ENCODE measurements around the gene DNER.

Gene DNER

GRCh38 chr2:229672021-229672420 lies 42.3 kb downstream of the DNER start:
- ChIA-PET CTCF (no interaction called here), POLR2A (no interaction called here)
- Histone ChIP-seq H3K36me3 (ENCODE audit: control insufficient read depth in 4 of 4, insufficient read depth in 4 of 4, low read length in 3 of 4) (no peaks in the 10 kb centered on the region), H3K4me1 (ENCODE audit: control extremely low read depth in 1 of 4, control insufficient read depth in 4 of 4, insufficient read depth in 4 of 4, low read length in 3 of 4) (no peaks in the 10 kb centered on the region), H3K27me3 (replicated peaks in 2 of 5; ENCODE audit: control insufficient read depth in 4 of 5, insufficient read depth in 5 of 5, low read length in 4 of 5) (peaks cover 0 to 14% (median 5%) of the 10 kb centered on the region in 5 experiments), H3K9me3 (ENCODE audit: control extremely low read depth in 1 of 5, control insufficient read depth in 4 of 5, insufficient read depth in 2 of 5, low read depth in 1 of 5, low read length in 4 of 5) (no peaks in the 10 kb centered on the region), H3K4me3 (ENCODE audit: control insufficient read depth in 1 of 7, extremely low read depth in 1 of 7, insufficient read depth in 4 of 7, low read depth in 2 of 7, low read length in 6 of 7) (no peak overlapping the region), H3K27ac (ENCODE audit: insufficient read depth in 1 of 2, low read depth in 1 of 2, low read length in 2 of 2, poor library complexity in 1 of 2, severe bottlenecking in 2 of 2) (no peak overlapping the region)
- WGBS (ENCODE audit: insufficient coverage): 85% methylated on average over 5 of the region's 8 CpGs
- no peak for DNase-seq

- CTCF ChIA-PET: no interaction called here
Observed at GRCh38 chr2:229669841-229670240, 44.5 kb downstream of the DNER start.

GRCh38 chr2:229666811-229667210 lies 47.5 kb downstream of the DNER start:
- Histone ChIP-seq H3K9me3 (ENCODE audit: control extremely low read depth in 1 of 5, control insufficient read depth in 4 of 5, insufficient read depth in 2 of 5, low read depth in 1 of 5, low read length in 4 of 5) (peaks cover 0 to 1% (median 0%) of the 10 kb centered on the region in 5 experiments), H3K27ac (ENCODE audit: insufficient read depth in 1 of 2, low read depth in 1 of 2, low read length in 2 of 2, poor library complexity in 1 of 2, severe bottlenecking in 2 of 2) (no peak overlapping the region), H3K27me3 (replicated peaks in 2 of 5; ENCODE audit: control insufficient read depth in 4 of 5, insufficient read depth in 5 of 5, low read length in 4 of 5) (peaks cover 0 to 7% (median 2%) of the 10 kb centered on the region in 5 experiments), H3K36me3 (ENCODE audit: control insufficient read depth in 4 of 4, insufficient read depth in 4 of 4, low read length in 3 of 4) (no peaks in the 10 kb centered on the region), H3K4me3 (ENCODE audit: control insufficient read depth in 1 of 7, extremely low read depth in 1 of 7, insufficient read depth in 4 of 7, low read depth in 2 of 7, low read length in 6 of 7) (no peak overlapping the region), H3K4me1 (ENCODE audit: control extremely low read depth in 1 of 4, control insufficient read depth in 4 of 4, insufficient read depth in 4 of 4, low read length in 3 of 4) (no peaks in the 10 kb centered on the region)
- DNase-seq: no peak
- ChIA-PET POLR2A (no interaction called here), CTCF (no interaction called here)
- 100% methylated on average over 2 of the region's 3 CpGs for WGBS (ENCODE audit: insufficient coverage)

More at GRCh38 chr2:229669841-229670240, 44.5 kb downstream of the DNER start:
- Histone ChIP-seq H3K27ac (ENCODE audit: insufficient read depth in 1 of 2, low read depth in 1 of 2, low read length in 2 of 2, poor library complexity in 1 of 2, severe bottlenecking in 2 of 2) (no peak overlapping the region), H3K4me1 (ENCODE audit: control extremely low read depth in 1 of 4, control insufficient read depth in 4 of 4, insufficient read depth in 4 of 4, low read length in 3 of 4) (no peaks in the 10 kb centered on the region), H3K4me3 (ENCODE audit: control insufficient read depth in 1 of 7, extremely low read depth in 1 of 7, insufficient read depth in 4 of 7, low read depth in 2 of 7, low read length in 6 of 7) (no peak overlapping the region), H3K27me3 (replicated peaks in 2 of 5; ENCODE audit: control insufficient read depth in 4 of 5, insufficient read depth in 5 of 5, low read length in 4 of 5) (peaks cover 0 to 12% (median 2%) of the 10 kb centered on the region in 5 experiments), H3K36me3 (ENCODE audit: control insufficient read depth in 4 of 4, insufficient read depth in 4 of 4, low read length in 3 of 4) (no peaks in the 10 kb centered on the region), H3K9me3 (ENCODE audit: control extremely low read depth in 1 of 5, control insufficient read depth in 4 of 5, insufficient read depth in 2 of 5, low read depth in 1 of 5, low read length in 4 of 5) (no peaks in the 10 kb centered on the region)
- DNase-seq: no peak
- POLR2A ChIA-PET: no interaction called here
- 70% methylated on average over 3 of the region's 3 CpGs for WGBS (ENCODE audit: insufficient coverage)

- POLR2A ChIA-PET: no interaction called here
- no CpG with 5 or more reads among the region's 1 CpG for WGBS (ENCODE audit: insufficient coverage)
Observed at GRCh38 chr2:229665158-229665557, 49.2 kb downstream of the DNER start.

GRCh38 chr2:229661478-229661877 lies 52.9 kb downstream of the DNER start:
- DNase-seq: no peak
- Histone ChIP-seq H3K4me3 (ENCODE audit: control insufficient read depth in 1 of 7, extremely low read depth in 1 of 7, insufficient read depth in 4 of 7, low read depth in 2 of 7, low read length in 6 of 7) (no peak overlapping the region), H3K36me3 (ENCODE audit: control insufficient read depth in 4 of 4, insufficient read depth in 4 of 4, low read length in 3 of 4) (no peaks in the 10 kb centered on the region), H3K27me3 (replicated peaks in 2 of 5; ENCODE audit: control insufficient read depth in 4 of 5, insufficient read depth in 5 of 5, low read length in 4 of 5) (no peaks in the 10 kb centered on the region), H3K4me1 (ENCODE audit: control extremely low read depth in 1 of 4, control insufficient read depth in 4 of 4, insufficient read depth in 4 of 4, low read length in 3 of 4) (no peaks in the 10 kb centered on the region), H3K27ac (ENCODE audit: insufficient read depth in 1 of 2, low read depth in 1 of 2, low read length in 2 of 2, poor library complexity in 1 of 2, severe bottlenecking in 2 of 2) (no peak overlapping the region), H3K9me3 (ENCODE audit: control extremely low read depth in 1 of 5, control insufficient read depth in 4 of 5, insufficient read depth in 2 of 5, low read depth in 1 of 5, low read length in 4 of 5) (peaks cover 0 to 1% (median 0%) of the 10 kb centered on the region in 5 experiments)
- ChIA-PET POLR2A (no interaction called here), CTCF (no interaction called here)
- 100% methylated on average over 3 of the region's 3 CpGs for WGBS (ENCODE audit: insufficient coverage)

More at GRCh38 chr2:229665158-229665557, 49.2 kb downstream of the DNER start:
- H3K27me3 ChIP-seq (replicated peaks in 2 of 5; ENCODE audit: control insufficient read depth in 4 of 5, insufficient read depth in 5 of 5, low read length in 4 of 5): peaks cover 0 to 3% (median 0%) of the 10 kb centered on the region in 5 experiments
- no peaks in the 10 kb centered on the region for H3K36me3 ChIP-seq (ENCODE audit: control insufficient read depth in 4 of 4, insufficient read depth in 4 of 4, low read length in 3 of 4)
- H3K4me3 ChIP-seq (ENCODE audit: control insufficient read depth in 1 of 7, extremely low read depth in 1 of 7, insufficient read depth in 4 of 7, low read depth in 2 of 7, low read length in 6 of 7): no peak overlapping the region
- H3K4me1 ChIP-seq (ENCODE audit: control extremely low read depth in 1 of 4, control insufficient read depth in 4 of 4, insufficient read depth in 4 of 4, low read length in 3 of 4): no peaks in the 10 kb centered on the region
- no peak for DNase-seq
- H3K9me3 ChIP-seq (ENCODE audit: control extremely low read depth in 1 of 5, control insufficient read depth in 4 of 5, insufficient read depth in 2 of 5, low read depth in 1 of 5, low read length in 4 of 5): peaks cover 0 to 1% (median 0%) of the 10 kb centered on the region in 5 experiments
- CTCF ChIA-PET: no interaction called here
- H3K27ac ChIP-seq (ENCODE audit: insufficient read depth in 1 of 2, low read depth in 1 of 2, low read length in 2 of 2, poor library complexity in 1 of 2, severe bottlenecking in 2 of 2): no peak overlapping the region

- POLR2A ChIA-PET: no interaction called here
- no peak overlapping the region for H3K27ac ChIP-seq (ENCODE audit: insufficient read depth in 1 of 2, low read depth in 1 of 2, low read length in 2 of 2, poor library complexity in 1 of 2, severe bottlenecking in 2 of 2)
- peaks cover 0 to 1% (median 0%) of the 10 kb centered on the region in 5 experiments for H3K9me3 ChIP-seq (ENCODE audit: control extremely low read depth in 1 of 5, control insufficient read depth in 4 of 5, insufficient read depth in 2 of 5, low read depth in 1 of 5, low read length in 4 of 5)
- no peak overlapping the region for H3K4me3 ChIP-seq (ENCODE audit: control insufficient read depth in 1 of 7, extremely low read depth in 1 of 7, insufficient read depth in 4 of 7, low read depth in 2 of 7, low read length in 6 of 7)
- no peaks in the 10 kb centered on the region for H3K27me3 ChIP-seq (replicated peaks in 2 of 5; ENCODE audit: control insufficient read depth in 4 of 5, insufficient read depth in 5 of 5, low read length in 4 of 5)
- H3K36me3 ChIP-seq (ENCODE audit: control insufficient read depth in 4 of 4, insufficient read depth in 4 of 4, low read length in 3 of 4): no peaks in the 10 kb centered on the region
- DNase-seq: no peak
- H3K4me1 ChIP-seq (ENCODE audit: control extremely low read depth in 1 of 4, control insufficient read depth in 4 of 4, insufficient read depth in 4 of 4, low read length in 3 of 4): no peaks in the 10 kb centered on the region
- CTCF ChIA-PET: no interaction called here
Observed at GRCh38 chr2:229660951-229661350, 53.4 kb downstream of the DNER start.

GRCh38 chr2:229660391-229660790 lies 54.0 kb downstream of the DNER start:
- no peak overlapping the region for H3K4me3 ChIP-seq (ENCODE audit: control insufficient read depth in 1 of 7, extremely low read depth in 1 of 7, insufficient read depth in 4 of 7, low read depth in 2 of 7, low read length in 6 of 7)
- no peaks in the 10 kb centered on the region for H3K27me3 ChIP-seq (replicated peaks in 2 of 5; ENCODE audit: control insufficient read depth in 4 of 5, insufficient read depth in 5 of 5, low read length in 4 of 5)
- no peak overlapping the region for H3K27ac ChIP-seq (ENCODE audit: insufficient read depth in 1 of 2, low read depth in 1 of 2, low read length in 2 of 2, poor library complexity in 1 of 2, severe bottlenecking in 2 of 2)
- no peaks in the 10 kb centered on the region for H3K4me1 ChIP-seq (ENCODE audit: control extremely low read depth in 1 of 4, control insufficient read depth in 4 of 4, insufficient read depth in 4 of 4, low read length in 3 of 4)
- ChIA-PET POLR2A (no interaction called here), CTCF (no interaction called here)
- no peaks in the 10 kb centered on the region for H3K36me3 ChIP-seq (ENCODE audit: control insufficient read depth in 4 of 4, insufficient read depth in 4 of 4, low read length in 3 of 4)
- H3K9me3 ChIP-seq (ENCODE audit: control extremely low read depth in 1 of 5, control insufficient read depth in 4 of 5, insufficient read depth in 2 of 5, low read depth in 1 of 5, low read length in 4 of 5): peaks cover 0 to 1% (median 0%) of the 10 kb centered on the region in 5 experiments
- DNase-seq: no peak

Measured in common myeloid progenitor, CD34-positive (primary cell).